OCI-LY7 (cell line): ENCODE data around the gene RAB8A. TPM values are rescaled to one million over a fixed set of nuclear protein-coding genes. Genes with fewer than 3 reads are reported as not detected.

Experiments
- BruUV-seq: library from RNA; stranded (reverse); fragments of 400-500 nt; replicated peaks from 2 replicates; lab custom pipeline; 2021; lab: Mats Ljungman, UMichigan
- CTCF ChIA-PET: fragments of 300-600 bp; sonication (Branson Sonifier 250); formaldehyde crosslinking; loops from one replicate; lab custom pipeline; 2022; ENCODE audit warnings: antibody characterized with exemption; ENCODE audit not compliant: unreplicated experiment; lab: Charles Lee
- POLR2A ChIA-PET: fragments of 300-600 bp; sonication (Branson Sonifier 250); formaldehyde crosslinking; loops from one replicate; lab custom pipeline; 2022; ENCODE audit warnings: antibody characterized with exemption; lab: Charles Lee
- DNase-seq: peaks from one replicate; pipeline ENCODE4 v3.0.0-alpha.2; 2015; ENCODE audit warnings: low spot score
- H2AFZ ChIP-seq: fragments of 200-600 bp; sonication (generic), shearing (Covaris generic); 2 replicates; pipeline ENCODE4 v1.6.1; 2014; ENCODE audit warnings: mild to moderate bottlenecking, antibody characterized with exemption, low read length, moderate library complexity
- H3K27ac ChIP-seq: fragments of 200-600 bp; sonication (generic); 2 replicates; pipeline ENCODE4 v1.5.1; 2014; ENCODE audit warnings: mixed run types, low read depth, mild to moderate bottlenecking, moderate library complexity, low read length, inconsistent platforms; ENCODE audit not compliant: poor library complexity, severe bottlenecking
- H3K36me3 ChIP-seq: fragments of 200-600 bp; sonication (generic); 2 replicates; pipeline ENCODE4 v1.6.1; 2014; ENCODE audit warnings: mild to moderate bottlenecking, antibody characterized with exemption, low read length, moderate library complexity, mixed read lengths; ENCODE audit not compliant: insufficient read depth
- H3K4me1 ChIP-seq: fragments of 200-600 bp; sonication (generic); 2 replicates; pipeline ENCODE4 v1.5.1; 2014; ENCODE audit warnings: mild to moderate bottlenecking, low read length; ENCODE audit not compliant: insufficient read depth, poor library complexity, severe bottlenecking
- H3K4me2 ChIP-seq: fragments of 200-600 bp; sonication (generic); 2 replicates; pipeline ENCODE4 v1.6.1; 2014; ENCODE audit warnings: mild to moderate bottlenecking, low read length
- H3K4me3 ChIP-seq: fragments of 200-600 bp; sonication (generic); 2 replicates; pipeline ENCODE4 v1.5.1; 2014; ENCODE audit warnings: mild to moderate bottlenecking, low read depth, low read length; ENCODE audit not compliant: poor library complexity, severe bottlenecking
- H3K79me2 ChIP-seq: fragments of 200-600 bp; sonication (generic); 2 replicates; pipeline ENCODE4 v1.6.1; 2016; ENCODE audit warnings: low read depth, mild to moderate bottlenecking, low read length, moderate library complexity, mixed read lengths; ENCODE audit not compliant: insufficient read depth
- H3K9me2 ChIP-seq: fragments of 200-600 bp; sonication (generic); 2 replicates; pipeline ENCODE4 v1.6.1; 2016; ENCODE audit warnings: mild to moderate bottlenecking, low read length, mixed read lengths; ENCODE audit not compliant: insufficient read depth
- H3K9me3 ChIP-seq: fragments of 200-600 bp; sonication (generic); 2 replicates; pipeline ENCODE4 v1.6.1; 2014; ENCODE audit warnings: mild to moderate bottlenecking, mixed run types, low read length, mixed read lengths
- H4K20me1 ChIP-seq: fragments of 200-600 bp; sonication (generic); 2 replicates; pipeline ENCODE4 v1.6.1; 2014; ENCODE audit warnings: mild to moderate bottlenecking, antibody characterized with exemption, low read length, moderate library complexity, mixed read lengths; ENCODE audit not compliant: insufficient read depth
- EZH2phosphoT487 ChIP-seq: fragments of 200-600 bp; sonication (generic); IDR thresholded peaks from 2 replicates; pipeline ENCODE4 v1.6.1; 2018; ENCODE audit warnings: low read depth, borderline replicate concordance, mild to moderate bottlenecking, mixed run types, antibody characterized with exemption, low read length, moderate library complexity, mixed read lengths
- intact Hi-C: fragments of 100-400 bp; cut with micrococcal nuclease; formaldehyde crosslinking; loops from one replicate; pipeline ENCODE4 v1.10.0; 2022; ENCODE audit not compliant: unreplicated experiment
- total RNA-seq, 2 experiments: library from RNA; depleted of rRNA in 1 of 2; stranded (reverse); fragments of >200 nt in 1 of 2; shearing (Covaris generic) in 1 of 2; gene quantifications; 2 replicates each; pipeline ENCODE4 v1.2.3, GENCODE V29; 2014 to 2022
- TF ChIP-seq, protein P1 (sequence below): fragments of 200-600 bp; sonication (generic); conservative IDR thresholded peaks from 2 replicates; pipeline ENCODE4 v1.5.1; 2014; ENCODE audit warnings: mild to moderate bottlenecking, antibody characterized with exemption, low read length, moderate library complexity, mixed read lengths

Gene RAB8A
- total RNA-seq, 2 experiments from 2014 or later = 64.9 to 124 TPM

- no peak overlapping the region for H3K4me3 ChIP-seq
- peaks cover 10% of the 10 kb centered on the region for H3K4me1 ChIP-seq
- peaks cover 76% of the 10 kb centered on the region for H3K36me3 ChIP-seq
- no peaks in the 10 kb centered on the region for H3K9me3 ChIP-seq
- intact Hi-C loops = no loop called here
- no peak overlapping the region for H3K27ac ChIP-seq
- DNase-seq = no peak
- H2AFZ ChIP-seq = no peak overlapping the region
- H3K79me2 ChIP-seq = no peaks in the 10 kb centered on the region
- H3K9me2 ChIP-seq = no peaks in the 10 kb centered on the region
- ChIA-PET CTCF (no interaction called here), POLR2A (no interaction called here)
- no peaks in the 10 kb centered on the region for H4K20me1 ChIP-seq
- H3K4me2 ChIP-seq = no peak overlapping the region
- TF ChIP-seq, protein P1, sequence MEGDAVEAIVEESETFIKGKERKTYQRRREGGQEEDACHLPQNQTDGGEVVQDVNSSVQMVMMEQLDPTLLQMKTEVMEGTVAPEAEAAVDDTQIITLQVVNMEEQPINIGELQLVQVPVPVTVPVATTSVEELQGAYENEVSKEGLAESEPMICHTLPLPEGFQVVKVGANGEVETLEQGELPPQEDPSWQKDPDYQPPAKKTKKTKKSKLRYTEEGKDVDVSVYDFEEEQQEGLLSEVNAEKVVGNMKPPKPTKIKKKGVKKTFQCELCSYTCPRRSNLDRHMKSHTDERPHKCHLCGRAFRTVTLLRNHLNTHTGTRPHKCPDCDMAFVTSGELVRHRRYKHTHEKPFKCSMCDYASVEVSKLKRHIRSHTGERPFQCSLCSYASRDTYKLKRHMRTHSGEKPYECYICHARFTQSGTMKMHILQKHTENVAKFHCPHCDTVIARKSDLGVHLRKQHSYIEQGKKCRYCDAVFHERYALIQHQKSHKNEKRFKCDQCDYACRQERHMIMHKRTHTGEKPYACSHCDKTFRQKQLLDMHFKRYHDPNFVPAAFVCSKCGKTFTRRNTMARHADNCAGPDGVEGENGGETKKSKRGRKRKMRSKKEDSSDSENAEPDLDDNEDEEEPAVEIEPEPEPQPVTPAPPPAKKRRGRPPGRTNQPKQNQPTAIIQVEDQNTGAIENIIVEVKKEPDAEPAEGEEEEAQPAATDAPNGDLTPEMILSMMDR = no peak
- TF ChIP-seq EZH2phosphoT487 = no peak
- BruUV-seq = no TSS peak
Observed at GRCh38 chr19:16100524-16100923, 11.2 kb upstream of the RAB8A start.

DNA sequence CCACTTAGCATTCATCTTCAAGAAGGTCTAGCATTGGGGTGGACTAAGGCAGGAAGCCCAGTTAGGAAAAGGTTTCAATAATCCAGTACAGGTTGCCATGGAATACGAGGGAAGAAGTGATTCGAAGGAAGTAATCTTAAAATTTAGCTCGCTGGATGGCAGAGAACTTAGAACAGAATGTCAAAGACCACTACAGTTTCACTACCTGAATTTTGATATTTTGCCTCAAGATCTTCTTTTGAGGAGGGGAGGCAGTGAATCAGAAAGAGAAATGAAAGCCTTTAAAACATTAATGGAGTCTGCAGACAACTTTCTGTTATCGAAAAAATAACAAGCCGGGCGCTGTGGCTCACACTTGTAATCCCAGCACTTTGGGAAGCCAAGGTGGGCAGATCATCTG is 7.0 kb upstream of the RAB8A start:
- ChIA-PET CTCF (no interaction called here), POLR2A (no interaction called here)
- Histone ChIP-seq H3K9me2 (no peaks in the 10 kb centered on the region), H3K4me3 (no peak overlapping the region), H3K79me2 (no peaks in the 10 kb centered on the region), H3K4me2 (peak overlapping the region; percentile 5; the same call in 1 of the 2 replicates), H2AFZ (no peak overlapping the region), H3K4me1 (peaks cover 25% of the 10 kb centered on the region), H3K27ac (peak overlapping the region; percentile 22), H4K20me1 (no peaks in the 10 kb centered on the region), H3K36me3 (peaks cover 41% of the 10 kb centered on the region), H3K9me3 (no peaks in the 10 kb centered on the region)
- BruUV-seq = no TSS peak
- DNase-seq = peak; percentile 40
- no peak for TF ChIP-seq EZH2phosphoT487
- TF ChIP-seq, protein P1 = no peak
- intact Hi-C loops = no loop called here

DNA sequence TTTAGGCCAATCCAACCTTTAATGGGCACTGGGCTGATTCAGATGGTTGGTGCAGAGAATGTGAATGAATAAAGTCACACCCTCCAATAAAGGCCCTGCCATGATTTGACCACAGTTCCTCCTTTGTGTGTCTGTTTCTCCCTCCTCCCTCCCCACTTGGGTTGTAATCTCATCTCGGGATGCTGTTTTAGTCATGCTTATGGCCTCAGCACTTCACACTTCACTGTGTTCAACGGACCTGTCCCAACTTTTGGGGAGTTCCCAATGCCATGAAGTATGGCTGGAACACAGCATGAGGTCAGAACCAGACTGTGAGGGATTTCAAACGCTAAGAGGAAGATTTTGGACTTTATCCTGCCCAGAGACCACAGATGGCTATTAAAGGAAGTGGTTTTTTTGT is 5.6 kb upstream of the RAB8A start:
- Histone ChIP-seq H3K9me3 (no peaks in the 10 kb centered on the region), H3K9me2 (no peaks in the 10 kb centered on the region), H3K4me2 (no peak overlapping the region), H2AFZ (peak overlapping the region; percentile 75; the same call in 1 of the 2 replicates), H3K4me1 (peaks cover 34% of the 10 kb centered on the region), H3K27ac (peak overlapping the region; percentile 18), H3K79me2 (no peaks in the 10 kb centered on the region), H4K20me1 (no peaks in the 10 kb centered on the region), H3K36me3 (peaks cover 29% of the 10 kb centered on the region), H3K4me3 (no peak overlapping the region)
- TF ChIP-seq, protein P1 = no peak
- no peak for TF ChIP-seq EZH2phosphoT487
- peak; percentile 28 for DNase-seq
- no TSS peak for BruUV-seq
- ChIA-PET CTCF (no interaction called here), POLR2A (interaction anchor here (1.1 kb wide), 1 partner anchor 31 kb away, joined by 3 read pairs; no protein-coding TSS in a partner anchor)
- intact Hi-C loops = no loop called here
